Measurements from ENCODE around the gene GFRAL.
A peak's percentile ranks its signal among the peaks of the same experiment; 100 is the strongest.

The GFRAL gene

GRCh38 chr6:55433446-55434130 is 106.3 kb downstream of the GFRAL start:
- no peak overlapping the region for H3K9ac ChIP-seq (ENCODE audit: low read depth, low read length)
- peaks cover 11% of the 10 kb centered on the region for H3K4me1 ChIP-seq (ENCODE audit: control insufficient read depth, insufficient read depth, low read length)
- H3K36me3 ChIP-seq (ENCODE audit: control insufficient read depth, insufficient read depth, low read length) = no peaks in the 10 kb centered on the region
- H3K9me3 ChIP-seq (ENCODE audit: control insufficient read depth, insufficient read depth, low read length) = no peaks in the 10 kb centered on the region
- no peaks in the 10 kb centered on the region for H3K27me3 ChIP-seq (ENCODE audit: control insufficient read depth, insufficient read depth, low read length)
- H3K27ac ChIP-seq (ENCODE audit: low read depth, low read length) = peak overlapping the region; percentile 66
- H3K4me3 ChIP-seq (ENCODE audit: low read depth, low read length) = no peak overlapping the region; the same call in 1 of the 2 replicates

- H3K27ac ChIP-seq (ENCODE audit: low read depth, low read length) = no peak overlapping the region
- no peaks in the 10 kb centered on the region for H3K9me3 ChIP-seq (ENCODE audit: control insufficient read depth, insufficient read depth, low read length)
- H3K4me1 ChIP-seq (ENCODE audit: control insufficient read depth, insufficient read depth, low read length) = peaks cover 11% of the 10 kb centered on the region
- H3K9ac ChIP-seq (ENCODE audit: low read depth, low read length) = no peak overlapping the region
- no peaks in the 10 kb centered on the region for H3K36me3 ChIP-seq (ENCODE audit: control insufficient read depth, insufficient read depth, low read length)
- no peak overlapping the region for H3K4me3 ChIP-seq (ENCODE audit: low read depth, low read length)
- no peaks in the 10 kb centered on the region for H3K27me3 ChIP-seq (ENCODE audit: control insufficient read depth, insufficient read depth, low read length)
Measured at GRCh38 chr6:55437141-55437540, 109.9 kb downstream of the GFRAL start.

DNA sequence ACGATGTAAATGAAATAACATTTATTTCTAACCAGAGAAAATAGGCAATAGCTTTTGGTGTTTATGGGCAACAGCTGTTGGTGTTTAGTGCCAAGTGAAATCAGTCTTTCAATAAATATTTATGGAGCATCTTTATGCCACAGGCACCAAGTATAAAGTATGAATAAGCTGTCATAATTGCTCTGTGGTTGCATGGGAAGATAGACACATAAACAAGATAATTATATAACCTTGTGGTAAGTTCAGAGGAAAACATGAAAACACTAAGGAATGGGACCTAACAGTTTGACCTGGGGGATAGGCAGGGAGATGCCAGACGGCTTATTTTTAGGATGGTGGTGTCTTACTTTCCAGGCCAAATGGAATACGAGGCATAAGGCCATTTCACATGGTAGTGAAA is 110.9 kb downstream of the GFRAL start:
- no peak overlapping the region for H3K9ac ChIP-seq (ENCODE audit: low read depth, low read length)
- no peaks in the 10 kb centered on the region for H3K27me3 ChIP-seq (ENCODE audit: control insufficient read depth, insufficient read depth, low read length)
- no peak overlapping the region for H3K4me3 ChIP-seq (ENCODE audit: low read depth, low read length)
- peaks cover 9% of the 10 kb centered on the region for H3K4me1 ChIP-seq (ENCODE audit: control insufficient read depth, insufficient read depth, low read length)
- H3K27ac ChIP-seq (ENCODE audit: low read depth, low read length) = no peak overlapping the region
- no peaks in the 10 kb centered on the region for H3K9me3 ChIP-seq (ENCODE audit: control insufficient read depth, insufficient read depth, low read length)
- no peaks in the 10 kb centered on the region for H3K36me3 ChIP-seq (ENCODE audit: control insufficient read depth, insufficient read depth, low read length)

DNA sequence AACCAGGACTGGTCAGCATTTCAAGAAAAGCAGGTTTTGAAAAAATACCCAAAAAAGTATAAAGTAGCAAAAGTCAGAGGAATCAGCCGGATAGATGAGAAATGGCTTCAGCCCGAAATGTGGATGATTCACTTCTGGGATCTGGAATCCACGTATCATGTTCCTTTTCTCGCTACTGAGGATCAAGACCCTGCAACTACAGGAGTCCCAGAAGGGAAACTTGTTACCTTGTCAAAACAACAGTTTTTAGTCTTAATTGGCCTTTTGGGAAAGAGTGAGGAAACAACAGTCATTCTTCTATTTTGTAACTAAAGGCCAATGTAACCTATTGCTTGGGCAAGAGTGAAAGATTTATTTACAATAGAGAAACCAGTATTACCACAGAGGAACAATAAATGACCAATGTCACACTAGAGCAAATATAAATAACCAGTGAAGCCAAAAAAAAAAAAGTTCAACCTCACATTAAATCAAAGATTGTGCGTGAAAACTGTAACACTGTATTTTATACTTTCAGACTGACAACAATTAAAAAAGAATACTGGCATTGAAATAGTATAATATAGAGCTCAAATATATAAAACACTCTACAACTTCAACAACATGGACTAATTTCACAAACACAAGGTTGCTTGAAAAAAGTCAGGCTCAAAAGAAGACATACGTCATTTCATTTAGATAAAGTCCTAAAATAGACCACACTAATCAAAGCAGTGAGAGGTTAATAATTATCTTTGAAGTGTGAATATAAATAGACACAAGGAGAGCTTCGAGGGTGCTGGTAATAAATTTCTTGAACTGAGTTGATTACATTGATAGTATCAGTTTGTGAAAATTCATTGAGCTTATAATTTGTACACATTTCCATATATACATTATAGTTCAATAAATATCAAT is 116.2 kb downstream of the GFRAL start:
- Histone ChIP-seq H3K4me3 (ENCODE audit: low read depth, low read length) (no peak overlapping the region), H3K9ac (ENCODE audit: low read depth, low read length) (no peak overlapping the region), H3K27ac (ENCODE audit: low read depth, low read length) (no peak overlapping the region), H3K9me3 (ENCODE audit: control insufficient read depth, insufficient read depth, low read length) (no peaks in the 10 kb centered on the region), H3K36me3 (ENCODE audit: control insufficient read depth, insufficient read depth, low read length) (no peaks in the 10 kb centered on the region), H3K27me3 (ENCODE audit: control insufficient read depth, insufficient read depth, low read length) (no peaks in the 10 kb centered on the region), H3K4me1 (ENCODE audit: control insufficient read depth, insufficient read depth, low read length) (no peaks in the 10 kb centered on the region)

- Histone ChIP-seq H3K27me3 (ENCODE audit: control insufficient read depth, insufficient read depth, low read length) (no peaks in the 10 kb centered on the region), H3K4me3 (ENCODE audit: low read depth, low read length) (no peak overlapping the region), H3K9ac (ENCODE audit: low read depth, low read length) (no peak overlapping the region), H3K9me3 (ENCODE audit: control insufficient read depth, insufficient read depth, low read length) (no peaks in the 10 kb centered on the region), H3K27ac (ENCODE audit: low read depth, low read length) (no peak overlapping the region), H3K4me1 (ENCODE audit: control insufficient read depth, insufficient read depth, low read length) (no peaks in the 10 kb centered on the region), H3K36me3 (ENCODE audit: control insufficient read depth, insufficient read depth, low read length) (no peaks in the 10 kb centered on the region)
Measured at GRCh38 chr6:55445648-55446204, 118.5 kb downstream of the GFRAL start.

DNA sequence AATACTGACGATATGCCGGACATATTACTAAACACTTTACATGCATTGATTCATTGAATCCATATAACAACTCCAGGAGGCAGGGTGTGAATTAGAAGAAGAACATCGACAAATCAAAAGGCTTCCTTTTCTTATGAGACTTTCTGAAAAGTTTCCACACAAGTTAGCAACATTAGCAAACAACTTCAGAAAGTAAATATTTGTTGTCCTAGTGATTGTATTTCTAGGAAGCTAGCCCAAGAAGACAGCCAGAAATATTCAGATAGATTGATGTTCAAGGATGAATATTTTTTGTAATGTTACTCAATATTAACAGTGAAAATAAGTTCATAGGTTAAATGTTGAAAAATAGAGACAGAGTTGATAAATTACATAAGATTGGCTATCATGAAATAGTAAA is 120.6 kb downstream of the GFRAL start:
- Histone ChIP-seq H3K27me3 (ENCODE audit: control insufficient read depth, insufficient read depth, low read length) (no peaks in the 10 kb centered on the region), H3K4me1 (ENCODE audit: control insufficient read depth, insufficient read depth, low read length) (no peaks in the 10 kb centered on the region), H3K27ac (ENCODE audit: low read depth, low read length) (no peak overlapping the region), H3K36me3 (ENCODE audit: control insufficient read depth, insufficient read depth, low read length) (no peaks in the 10 kb centered on the region), H3K4me3 (ENCODE audit: low read depth, low read length) (no peak overlapping the region), H3K9ac (ENCODE audit: low read depth, low read length) (no peak overlapping the region), H3K9me3 (ENCODE audit: control insufficient read depth, insufficient read depth, low read length) (no peaks in the 10 kb centered on the region)

DNA sequence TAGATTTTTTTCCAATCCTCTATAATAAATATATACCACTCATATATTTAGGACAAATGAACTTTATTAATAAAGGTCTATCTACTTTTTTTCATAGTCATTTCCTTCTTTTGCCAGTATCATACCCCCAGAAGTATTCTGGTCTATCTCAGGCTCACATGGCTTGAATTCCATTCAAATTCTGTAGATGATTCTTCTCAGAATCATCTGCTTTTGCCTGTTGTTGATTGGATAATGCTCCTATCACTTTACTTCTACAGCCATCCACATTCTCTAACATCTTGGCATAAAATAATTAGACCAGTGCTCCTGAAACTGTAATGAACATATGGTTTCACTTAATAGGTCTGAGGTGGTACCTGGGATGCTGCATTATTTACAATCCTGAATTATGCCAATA is 121.2 kb downstream of the GFRAL start:
- Histone ChIP-seq H3K36me3 (ENCODE audit: control insufficient read depth, insufficient read depth, low read length) (no peaks in the 10 kb centered on the region), H3K4me1 (ENCODE audit: control insufficient read depth, insufficient read depth, low read length) (no peaks in the 10 kb centered on the region), H3K27ac (ENCODE audit: low read depth, low read length) (no peak overlapping the region), H3K9ac (ENCODE audit: low read depth, low read length) (no peak overlapping the region), H3K4me3 (ENCODE audit: low read depth, low read length) (no peak overlapping the region), H3K9me3 (ENCODE audit: control insufficient read depth, insufficient read depth, low read length) (no peaks in the 10 kb centered on the region), H3K27me3 (ENCODE audit: control insufficient read depth, insufficient read depth, low read length) (no peaks in the 10 kb centered on the region)

DNA sequence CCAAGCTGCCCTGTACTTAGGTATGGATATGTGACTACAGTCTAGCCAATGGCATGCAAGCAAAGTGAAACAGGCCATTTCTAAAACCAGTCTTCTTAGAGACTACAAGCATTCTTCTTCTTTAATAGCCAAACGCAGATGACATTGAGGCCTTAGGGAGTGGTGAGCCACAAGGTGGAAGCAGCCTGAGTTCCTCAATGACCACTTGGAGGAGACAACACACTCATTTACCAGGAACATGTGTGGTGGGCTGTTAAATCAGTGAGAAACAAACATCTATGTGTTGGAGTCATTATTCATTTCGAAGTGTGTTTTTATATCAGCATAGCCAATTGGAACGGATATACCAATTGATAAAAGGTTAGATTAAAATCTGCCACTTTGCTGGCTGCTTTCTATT is 122.0 kb downstream of the GFRAL start:
- Histone ChIP-seq H3K9ac (ENCODE audit: low read depth, low read length) (no peak overlapping the region), H3K27me3 (ENCODE audit: control insufficient read depth, insufficient read depth, low read length) (no peaks in the 10 kb centered on the region), H3K4me1 (ENCODE audit: control insufficient read depth, insufficient read depth, low read length) (no peaks in the 10 kb centered on the region), H3K27ac (ENCODE audit: low read depth, low read length) (no peak overlapping the region), H3K36me3 (ENCODE audit: control insufficient read depth, insufficient read depth, low read length) (no peaks in the 10 kb centered on the region), H3K4me3 (ENCODE audit: low read depth, low read length) (no peak overlapping the region), H3K9me3 (ENCODE audit: control insufficient read depth, insufficient read depth, low read length) (no peaks in the 10 kb centered on the region)

DNA sequence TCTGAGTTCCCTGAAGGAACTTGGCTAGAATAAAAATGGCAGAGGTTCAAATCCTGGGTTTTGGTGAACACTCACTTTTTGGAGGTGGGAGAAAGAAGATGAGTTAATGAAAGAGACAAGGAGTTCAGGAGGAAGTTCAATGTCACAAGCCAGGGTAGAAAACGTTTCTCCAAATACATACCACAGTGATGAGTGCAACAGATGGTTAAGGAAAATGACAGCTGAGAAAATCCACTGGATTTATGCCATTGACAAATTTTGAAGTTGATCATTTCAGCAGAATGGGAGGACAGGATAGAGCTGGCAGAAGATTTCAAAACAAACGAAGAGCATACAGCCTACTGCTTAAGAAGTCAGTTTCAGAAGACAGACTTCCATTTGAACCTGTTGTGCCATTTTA is 122.7 kb downstream of the GFRAL start:
- no peaks in the 10 kb centered on the region for H3K36me3 ChIP-seq (ENCODE audit: control insufficient read depth, insufficient read depth, low read length)
- no peak overlapping the region for H3K4me3 ChIP-seq (ENCODE audit: low read depth, low read length)
- no peaks in the 10 kb centered on the region for H3K4me1 ChIP-seq (ENCODE audit: control insufficient read depth, insufficient read depth, low read length)
- H3K27ac ChIP-seq (ENCODE audit: low read depth, low read length) = no peak overlapping the region
- H3K27me3 ChIP-seq (ENCODE audit: control insufficient read depth, insufficient read depth, low read length) = no peaks in the 10 kb centered on the region
- H3K9me3 ChIP-seq (ENCODE audit: control insufficient read depth, insufficient read depth, low read length) = no peaks in the 10 kb centered on the region
- no peak overlapping the region for H3K9ac ChIP-seq (ENCODE audit: low read depth, low read length)
